Hematopoietic multipotent progenitor cell treated with erythropoietin and hydrocortisone succinate and interleukin-3 and kit ligand, for 17 days (in vitro differentiated cells): ENCODE data around the gene NPBWR2.
"Not testable (repeated sequence)": the region's sequence is repeated elsewhere in the genome, so short reads cannot be mapped to it uniquely, and the experiment has no call there.

Source experiments
- DNase-seq: peaks from one replicate; pipeline ENCODE4 v3.0.0-alpha.2; 2015; ENCODE audit warnings: low spot score

NPBWR2 gene

DNA sequence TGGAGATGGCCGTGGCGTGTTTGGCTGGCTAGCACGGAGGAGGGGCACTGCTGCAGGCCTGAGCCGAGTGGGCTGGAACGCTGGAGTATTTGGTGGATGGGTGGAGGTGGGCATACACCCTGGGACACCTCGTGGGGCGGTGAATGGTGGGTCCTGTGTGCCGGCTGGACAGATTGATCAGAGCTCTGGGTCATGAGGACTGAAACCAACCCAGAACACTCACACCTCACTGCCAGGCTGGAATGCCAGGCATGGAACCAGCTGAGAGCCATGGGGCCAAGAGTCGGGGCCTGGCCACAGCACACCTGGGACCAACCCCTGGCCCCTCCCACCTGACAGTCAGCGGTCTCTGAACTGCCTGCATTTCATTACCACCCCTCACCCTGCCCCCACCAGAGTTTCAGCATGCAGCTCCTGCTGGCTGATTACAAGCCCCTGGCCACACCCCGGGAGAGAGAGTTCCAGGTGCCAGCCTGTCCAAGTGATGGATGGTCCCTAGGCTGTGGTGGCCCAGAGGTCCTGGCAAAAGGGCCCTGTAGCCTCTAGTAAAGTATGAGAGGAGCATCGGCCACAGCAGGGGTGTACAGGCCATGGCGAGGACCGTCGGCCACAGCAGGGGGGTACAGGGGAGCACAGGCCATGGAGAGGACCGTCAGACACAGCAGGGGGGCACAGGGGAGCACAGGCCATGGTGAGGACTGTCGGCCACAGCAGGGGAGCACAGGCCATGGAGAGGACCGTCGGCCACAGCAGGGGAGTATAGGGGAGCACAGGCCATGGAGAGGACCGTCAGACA lies 3.3 kb downstream of the NPBWR2 start:
- no peak for DNase-seq

DNA sequence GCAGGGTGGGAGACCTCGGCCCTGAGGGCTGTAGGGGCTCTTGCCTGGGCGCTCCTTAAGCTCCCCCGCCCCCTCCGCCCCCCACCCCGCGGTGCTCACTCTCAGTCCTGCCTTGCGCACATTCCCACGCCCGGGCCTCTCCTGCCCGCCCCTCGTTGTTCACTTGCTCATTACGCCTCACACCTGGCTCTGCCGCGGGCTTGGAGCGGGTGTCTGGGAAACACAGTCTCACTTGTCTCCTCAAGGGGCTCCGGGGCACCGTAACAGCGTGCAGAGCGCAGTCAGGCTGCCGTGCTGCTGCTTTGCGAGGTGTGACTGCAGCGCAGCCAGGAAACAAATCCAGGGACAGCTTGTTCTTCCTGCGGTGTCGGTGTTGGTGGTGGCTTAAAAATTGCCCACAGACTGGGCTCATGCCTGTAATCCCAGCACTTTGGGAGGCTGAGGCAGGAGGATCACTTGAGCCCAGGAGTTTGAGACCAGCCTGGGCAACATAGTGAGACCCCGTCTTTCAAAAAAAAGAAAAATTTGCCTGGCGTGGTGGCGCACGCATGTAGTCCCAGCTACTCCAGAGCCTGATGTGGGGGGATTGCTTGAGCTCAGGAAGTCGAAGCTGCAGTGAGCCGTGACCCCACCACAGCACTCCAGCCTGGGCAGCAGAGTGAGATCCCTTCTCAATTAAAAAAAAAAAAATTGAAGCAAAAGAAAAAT lies 4.6 kb downstream of the NPBWR2 start:
- DNase-seq = no peak

DNA sequence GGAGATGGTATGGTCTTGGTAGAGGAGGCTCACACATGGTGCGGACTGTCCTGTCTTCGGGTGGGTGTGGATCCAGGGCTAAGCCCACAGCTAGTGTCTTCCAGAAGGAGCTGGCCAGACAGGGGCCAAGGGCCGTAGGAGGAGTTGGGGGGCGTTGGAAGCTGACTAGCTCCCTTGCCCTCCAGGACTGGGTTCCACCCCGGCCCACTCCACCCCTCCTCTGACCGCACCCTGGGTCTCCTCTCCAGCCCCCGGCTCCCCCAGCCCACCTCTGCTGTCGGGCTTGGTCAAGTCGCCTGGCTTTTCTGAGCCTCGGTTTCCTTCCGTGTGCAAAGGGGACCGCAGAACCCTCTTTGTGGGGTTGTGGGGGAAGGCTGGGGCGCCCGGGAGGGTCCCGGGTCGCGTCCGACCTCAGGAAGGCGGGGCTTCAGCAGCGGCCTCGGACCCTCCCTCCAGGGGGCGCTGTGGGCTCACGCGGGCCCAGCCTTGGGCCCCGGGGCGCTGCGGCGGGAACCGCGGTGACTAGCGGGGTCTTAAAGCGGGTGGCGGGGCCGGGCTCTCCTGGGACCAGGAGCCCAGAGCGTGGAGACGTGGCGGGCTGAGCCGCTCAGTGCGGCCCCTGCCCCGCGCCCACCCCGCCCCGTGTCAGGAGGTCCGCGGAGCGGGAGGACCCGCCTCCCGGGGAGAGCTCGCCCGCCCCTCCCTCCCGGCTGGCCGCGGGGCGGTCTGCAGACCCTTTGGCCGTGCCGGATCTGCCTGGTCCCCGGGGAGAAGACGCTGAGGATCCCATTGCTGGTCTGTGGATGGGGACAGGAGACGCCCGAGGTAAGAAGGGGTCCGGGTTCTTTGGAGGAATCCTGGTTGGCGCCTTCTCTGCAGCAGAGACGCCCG lies 5.4 kb downstream of the NPBWR2 start:
- DNase-seq = no peak

DNA sequence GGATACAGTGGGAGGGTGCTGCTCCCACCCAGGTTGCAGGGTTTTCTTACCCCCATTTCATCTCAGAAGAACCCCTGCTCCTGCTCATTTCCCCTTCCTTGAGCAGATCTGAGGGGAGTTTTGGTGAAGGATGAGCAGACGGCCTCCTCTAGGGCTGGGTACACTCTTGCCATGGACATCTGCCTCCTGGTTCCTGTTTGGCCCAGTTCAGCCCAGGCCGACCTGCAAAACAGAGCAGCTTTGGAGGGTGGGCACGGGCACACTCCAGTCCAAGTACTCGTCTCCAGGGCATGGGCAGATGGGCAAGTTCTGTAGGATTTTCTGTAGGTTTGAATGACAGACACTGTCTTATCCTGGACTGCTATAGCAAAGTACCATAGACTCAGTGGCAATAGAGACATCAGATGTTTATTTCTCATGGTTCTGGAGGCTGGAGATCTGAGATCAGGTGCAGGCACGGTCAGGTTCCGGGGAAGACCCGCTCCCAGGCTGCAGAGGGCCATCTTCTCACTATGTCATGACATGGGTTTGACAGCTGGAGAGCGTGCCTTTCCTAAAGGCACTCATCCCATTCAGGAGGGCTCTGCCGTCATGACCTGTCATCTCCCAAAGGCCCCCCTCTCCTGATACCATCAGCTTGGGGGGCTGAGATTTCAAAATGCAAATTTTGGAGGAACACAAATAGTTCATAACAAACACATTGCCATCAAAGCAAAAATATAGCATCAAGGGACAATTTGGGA lies 6.2 kb downstream of the NPBWR2 start:
- no peak for DNase-seq

DNA sequence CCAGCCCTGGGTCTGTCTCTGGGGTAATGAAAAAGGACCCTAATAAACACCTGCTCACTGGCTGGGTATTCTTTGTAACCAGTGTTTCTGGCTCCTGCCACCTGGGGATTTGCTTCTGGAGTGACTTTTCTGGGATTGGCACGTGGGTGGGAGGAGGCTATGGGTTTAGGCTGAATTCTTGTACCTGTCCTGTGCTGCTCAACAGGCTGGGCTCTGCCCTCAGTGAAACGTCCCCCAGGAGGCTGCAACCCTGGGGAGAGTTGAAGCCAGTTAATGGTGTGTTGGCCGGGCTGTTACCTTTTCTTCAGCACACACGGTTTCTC lies 6.8 kb downstream of the NPBWR2 start:
- no peak for DNase-seq

DNA sequence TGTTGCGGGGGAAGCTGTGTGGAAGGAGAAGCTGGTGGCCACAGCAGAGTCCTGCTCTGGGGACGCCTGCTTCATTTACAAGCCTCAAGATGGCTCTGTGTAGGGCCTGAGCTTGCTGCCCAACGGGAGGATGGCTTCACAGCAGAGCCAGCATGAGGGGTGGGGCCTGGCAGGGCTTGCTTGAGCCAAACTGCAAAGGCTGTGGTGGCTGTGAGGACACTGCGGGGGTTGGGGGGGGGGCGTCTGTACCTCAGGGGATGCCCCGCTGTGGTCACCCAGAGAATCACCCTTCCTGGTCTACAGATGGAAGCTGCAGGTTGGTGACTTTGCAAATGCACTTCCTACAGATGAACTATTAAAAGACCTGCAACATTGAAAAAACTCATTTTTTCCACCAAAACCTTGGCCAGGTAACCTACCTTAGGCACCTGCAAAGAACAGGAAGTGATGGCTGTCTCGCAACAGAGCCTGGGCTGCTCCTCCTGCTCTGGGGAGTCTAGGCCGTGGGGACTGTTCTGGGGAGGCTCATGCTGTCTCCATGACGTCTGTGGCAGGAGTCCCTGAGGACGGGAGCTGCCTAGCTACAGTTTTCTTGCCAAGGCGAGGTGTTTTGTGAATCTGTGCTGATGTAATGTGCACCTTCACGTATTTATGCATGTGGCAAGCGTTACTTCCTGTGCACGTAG lies 7.3 kb downstream of the NPBWR2 start:
- DNase-seq = no peak

DNA sequence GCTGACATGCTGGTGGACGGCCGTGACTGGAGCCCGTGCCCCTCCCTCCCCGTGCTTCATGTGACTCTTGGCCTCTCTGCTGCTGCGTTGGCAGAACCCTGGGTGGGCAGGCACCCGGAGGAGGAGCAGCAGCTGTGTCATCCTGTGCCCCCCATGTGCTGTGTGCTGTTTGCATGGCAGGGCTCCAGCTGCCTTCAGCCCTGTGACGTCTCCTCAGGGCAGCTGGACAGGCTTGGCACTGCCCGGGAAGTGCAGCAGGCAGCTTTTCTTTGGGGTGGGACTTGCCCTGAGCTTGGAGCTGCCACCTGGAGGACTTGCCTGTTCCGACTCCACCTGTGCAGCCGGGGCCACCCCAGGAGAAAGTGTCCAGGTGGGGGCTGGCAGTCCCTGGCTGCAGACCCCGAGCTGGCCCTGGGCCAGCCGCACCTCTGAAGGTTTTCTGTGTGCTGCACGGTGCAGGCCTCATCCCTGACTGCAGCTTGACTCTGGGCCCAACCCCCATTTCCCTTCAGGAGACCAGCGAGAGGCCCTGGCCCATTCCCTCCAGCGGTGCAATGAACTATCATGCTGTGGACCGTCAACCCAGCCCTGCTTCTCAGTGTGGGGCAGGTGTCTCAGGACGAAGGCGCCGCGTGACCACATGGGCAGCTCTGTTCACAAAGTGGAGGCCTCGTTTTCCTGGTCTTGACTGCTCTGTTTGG lies 8.1 kb downstream of the NPBWR2 start:
- no peak for DNase-seq

DNA sequence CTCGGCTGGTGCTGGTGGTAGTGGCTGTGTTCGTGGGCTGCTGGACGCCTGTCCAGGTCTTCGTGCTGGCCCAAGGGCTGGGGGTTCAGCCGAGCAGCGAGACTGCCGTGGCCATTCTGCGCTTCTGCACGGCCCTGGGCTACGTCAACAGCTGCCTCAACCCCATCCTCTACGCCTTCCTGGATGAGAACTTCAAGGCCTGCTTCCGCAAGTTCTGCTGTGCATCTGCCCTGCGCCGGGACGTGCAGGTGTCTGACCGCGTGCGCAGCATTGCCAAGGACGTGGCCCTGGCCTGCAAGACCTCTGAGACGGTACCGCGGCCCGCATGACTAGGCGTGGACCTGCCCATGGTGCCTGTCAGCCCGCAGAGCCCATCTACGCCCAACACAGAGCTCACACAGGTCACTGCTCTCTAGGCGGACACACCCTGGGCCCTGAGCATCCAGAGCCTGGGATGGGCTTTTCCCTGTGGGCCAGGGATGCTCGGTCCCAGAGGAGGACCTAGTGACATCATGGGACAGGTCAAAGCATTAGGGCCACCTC lies 8.8 kb downstream of the NPBWR2 start:
- DNase-seq = no peak

DNA sequence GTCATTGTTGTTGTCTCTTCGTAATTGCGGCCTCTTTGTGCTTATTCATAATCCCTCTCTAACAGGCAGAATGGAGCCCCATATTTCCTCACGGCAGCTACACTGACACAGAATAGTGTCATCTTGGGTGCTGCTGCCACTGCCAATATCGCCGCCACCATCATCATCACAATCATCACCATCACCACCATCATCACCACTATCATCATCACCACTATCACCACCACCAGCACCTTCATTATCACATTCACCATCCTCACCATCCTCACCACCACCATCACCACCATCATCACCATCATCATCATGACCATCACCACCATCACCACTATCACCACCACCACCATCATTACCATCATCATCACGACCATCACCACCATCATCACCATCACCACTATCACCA lies 10.8 kb downstream of the NPBWR2 start:
- DNase-seq = no peak

DNA sequence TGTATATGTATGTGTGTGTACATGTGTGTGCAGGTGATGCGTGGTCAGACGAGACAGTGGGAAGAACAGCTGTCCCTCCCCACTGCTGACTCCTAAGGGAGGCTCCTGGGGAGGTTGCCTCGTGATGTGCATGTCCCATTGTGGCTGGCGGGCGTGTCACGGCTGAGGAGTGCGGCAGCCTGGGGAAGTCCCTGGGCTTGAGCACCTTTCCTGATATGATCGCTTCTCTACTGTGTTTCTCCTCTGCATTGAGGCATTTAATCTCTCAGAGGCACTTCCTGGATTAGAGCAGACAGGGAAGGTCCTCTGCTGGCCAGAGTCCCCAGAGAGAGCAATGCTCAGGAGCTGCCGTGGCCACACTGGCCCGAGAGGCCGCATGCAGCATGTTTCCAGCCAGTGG lies 11.4 kb downstream of the NPBWR2 start:
- no peak for DNase-seq

DNA sequence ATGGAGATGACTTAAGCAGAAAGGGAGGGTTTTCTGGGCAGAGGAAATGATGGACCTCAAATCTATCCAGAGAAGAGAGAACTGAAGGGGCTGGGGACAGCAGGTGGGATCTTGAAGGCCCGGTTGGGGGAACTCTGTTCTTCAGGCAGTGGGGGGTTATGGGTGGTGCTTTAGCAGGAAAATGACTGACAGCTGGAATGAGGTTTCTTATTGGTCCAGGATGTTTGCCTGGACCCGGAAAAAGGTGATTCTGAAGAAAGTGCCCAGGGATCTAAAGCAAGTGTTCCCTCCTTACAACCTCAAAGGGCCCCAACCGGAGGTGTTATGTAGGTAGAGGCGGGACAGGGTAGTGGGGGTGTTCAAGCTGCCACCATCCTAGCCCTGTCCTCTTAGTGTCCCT lies 11.9 kb downstream of the NPBWR2 start:
- DNase-seq = no peak

DNA sequence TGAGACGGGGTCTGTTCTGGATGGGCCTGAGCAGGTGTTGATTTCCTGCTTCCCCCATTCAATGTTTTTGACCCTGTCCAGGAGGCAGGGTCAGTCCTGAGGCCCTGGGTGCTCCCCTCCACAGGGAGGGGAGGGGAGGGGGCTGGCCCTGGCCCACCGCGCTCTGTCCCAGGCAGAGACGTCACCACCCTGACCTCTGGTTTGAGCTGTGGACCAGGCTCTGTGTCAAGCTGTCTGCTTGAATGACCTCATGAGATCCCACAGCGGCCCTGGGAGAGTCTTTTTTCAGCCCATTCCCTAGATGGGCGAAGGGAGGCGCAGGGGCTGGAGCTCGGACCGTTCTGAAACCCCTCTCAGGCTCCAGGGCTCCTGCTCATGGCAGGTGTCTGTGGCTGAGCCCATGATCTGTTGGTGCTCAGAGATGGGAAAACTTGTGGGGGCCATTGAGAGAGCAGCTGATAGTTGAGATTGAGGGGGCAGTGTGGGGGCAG lies 14.3 kb downstream of the NPBWR2 start:
- DNase-seq = no peak

DNA sequence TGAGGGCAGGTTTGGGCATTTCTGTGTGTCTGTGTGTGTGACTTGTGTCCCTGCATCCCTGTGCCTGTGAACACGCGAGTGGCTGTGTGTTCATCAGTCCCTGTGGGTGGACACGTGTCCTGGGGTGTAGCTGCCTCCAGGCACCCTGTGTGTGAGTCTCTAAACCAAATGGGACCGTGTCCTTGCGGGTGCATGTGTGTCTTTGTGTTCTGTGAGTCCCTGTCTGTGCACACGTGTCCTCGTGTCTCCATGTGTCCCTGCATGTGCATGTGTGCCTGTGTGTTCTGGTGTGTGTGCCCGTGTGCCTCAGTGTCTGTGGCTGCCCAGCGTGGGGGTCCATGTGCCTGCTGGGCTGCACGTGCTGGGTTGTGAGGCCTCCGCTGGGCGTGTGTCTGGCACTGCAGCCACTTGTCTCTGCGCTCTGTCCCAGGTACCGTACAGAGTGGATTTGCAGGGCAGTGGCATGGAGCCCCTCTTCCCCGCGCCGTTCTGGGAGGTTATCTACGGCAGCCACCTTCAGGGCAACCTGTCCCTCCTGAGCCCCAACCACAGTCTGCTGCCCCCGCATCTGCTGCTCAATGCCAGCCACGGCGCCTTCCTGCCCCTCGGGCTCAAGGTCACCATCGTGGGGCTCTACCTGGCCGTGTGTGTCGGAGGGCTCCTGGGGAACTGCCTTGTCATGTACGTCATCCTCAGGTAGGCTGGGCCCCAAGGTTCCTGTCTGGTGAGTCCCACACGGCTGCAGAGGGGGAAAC lies 14.9 kb downstream of the NPBWR2 start:
- DNase-seq = no peak

DNA sequence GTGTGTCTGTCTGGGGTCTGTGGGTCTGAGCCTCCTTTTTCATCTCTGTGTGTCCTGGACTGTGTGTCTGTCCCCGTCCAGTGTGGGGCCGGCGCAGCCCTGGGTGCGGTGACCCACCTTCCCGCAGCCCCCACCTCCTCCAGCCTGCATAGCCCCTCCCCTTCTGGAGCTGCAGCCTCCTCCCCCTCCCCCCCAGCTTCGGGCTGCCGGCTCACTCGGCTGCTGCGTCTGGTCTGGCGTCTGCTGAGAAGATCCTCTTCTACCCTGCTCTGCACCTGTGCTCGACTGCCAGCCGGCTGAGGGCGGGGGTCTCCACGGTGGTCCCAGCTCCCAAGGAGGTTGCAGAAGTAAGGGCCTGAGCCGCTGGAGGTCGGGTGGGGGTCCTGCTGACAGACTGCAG lies 15.6 kb downstream of the NPBWR2 start:
- DNase-seq = no peak

DNA sequence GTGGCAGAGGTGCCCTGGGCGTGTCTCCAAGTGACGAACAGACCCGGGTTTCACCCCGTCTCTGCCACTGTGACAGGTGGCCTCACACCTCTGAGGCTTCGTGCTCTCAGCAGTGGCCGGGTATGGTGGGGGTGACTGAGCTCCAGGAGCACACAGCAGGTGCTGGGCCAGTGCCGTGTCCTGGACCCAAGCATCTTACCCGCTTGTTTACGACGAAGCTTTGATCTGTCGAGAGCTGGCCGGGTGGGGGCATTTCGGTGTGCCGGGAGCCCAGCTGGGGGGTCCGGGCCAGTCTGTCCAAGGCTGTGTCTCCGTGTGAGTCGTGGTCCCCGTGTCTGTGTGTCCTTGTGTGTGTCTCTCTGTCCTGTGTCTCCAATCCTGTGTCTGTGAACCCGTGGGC lies 16.0 kb downstream of the NPBWR2 start:
- no peak for DNase-seq

DNA sequence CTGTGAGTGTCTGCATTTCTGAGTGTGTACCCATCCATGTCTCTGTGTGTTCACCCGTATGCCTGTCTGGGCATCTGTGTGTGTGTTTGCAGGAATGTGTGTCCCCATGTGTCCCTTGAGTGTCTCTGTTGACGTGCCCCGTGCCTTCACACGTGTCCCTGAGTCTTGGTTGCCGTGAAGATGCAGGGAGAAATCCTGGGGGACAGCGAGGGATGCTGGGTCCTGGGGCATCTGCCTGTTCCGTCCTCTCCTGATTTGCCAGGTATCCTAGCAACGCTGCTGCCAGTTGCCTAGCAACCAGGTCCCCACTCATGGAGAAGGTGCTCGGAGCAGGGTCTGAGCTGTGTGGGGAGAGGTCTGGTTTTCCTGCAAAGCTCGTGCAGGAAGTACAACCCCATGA lies 17.2 kb downstream of the NPBWR2 start:
- DNase-seq = no peak

DNA sequence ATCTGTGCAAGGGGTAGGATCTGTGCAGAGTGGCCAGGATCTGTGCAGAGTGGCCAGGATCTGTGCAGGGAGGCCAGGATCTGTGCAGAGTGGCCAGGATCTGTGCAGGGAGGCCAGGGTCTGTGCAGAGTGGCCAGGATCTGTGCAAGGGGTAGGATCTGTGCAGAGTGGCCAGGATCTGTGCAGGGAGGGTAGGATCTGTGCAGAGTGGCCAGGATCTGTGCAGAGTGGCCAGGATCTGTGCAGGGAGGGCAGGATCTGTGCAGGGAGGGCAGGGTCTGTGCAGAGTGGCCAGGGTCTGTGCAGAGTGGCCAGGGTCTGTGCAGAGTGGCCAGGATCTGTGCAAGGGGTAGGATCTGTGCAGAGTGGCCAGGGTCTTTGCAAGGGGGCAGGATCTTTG lies 18.8 kb downstream of the NPBWR2 start:
- not testable (repeated sequence) for DNase-seq

DNA sequence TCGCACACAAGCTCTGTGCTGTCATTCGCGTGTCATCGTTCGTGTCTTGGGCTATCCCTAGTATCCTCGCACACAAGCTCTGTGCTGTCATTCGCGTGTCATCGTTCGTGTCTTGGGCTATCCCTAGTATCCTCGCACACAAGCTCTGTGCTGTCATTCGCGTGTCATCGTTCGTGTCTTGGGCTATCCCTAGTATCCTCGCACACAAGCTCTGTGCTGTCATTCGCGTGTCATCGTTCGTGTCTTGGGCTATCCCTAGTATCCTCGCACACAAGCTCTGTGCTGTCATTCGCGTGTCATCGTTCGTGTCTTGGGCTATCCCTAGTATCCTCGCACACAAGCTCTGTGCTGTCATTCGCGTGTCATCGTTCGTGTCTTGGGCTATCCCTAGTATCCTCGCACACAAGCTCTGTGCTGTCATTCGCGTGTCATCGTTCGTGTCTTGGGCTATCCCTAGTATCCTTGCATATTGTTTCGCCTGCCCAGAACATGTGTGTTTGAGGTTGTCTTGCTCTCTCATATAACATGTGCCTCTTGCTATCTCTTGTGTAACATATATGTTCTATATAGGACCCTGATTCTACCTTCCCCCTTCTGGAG lies 20.0 kb downstream of the NPBWR2 start:
- not testable (repeated sequence) for DNase-seq

DNA sequence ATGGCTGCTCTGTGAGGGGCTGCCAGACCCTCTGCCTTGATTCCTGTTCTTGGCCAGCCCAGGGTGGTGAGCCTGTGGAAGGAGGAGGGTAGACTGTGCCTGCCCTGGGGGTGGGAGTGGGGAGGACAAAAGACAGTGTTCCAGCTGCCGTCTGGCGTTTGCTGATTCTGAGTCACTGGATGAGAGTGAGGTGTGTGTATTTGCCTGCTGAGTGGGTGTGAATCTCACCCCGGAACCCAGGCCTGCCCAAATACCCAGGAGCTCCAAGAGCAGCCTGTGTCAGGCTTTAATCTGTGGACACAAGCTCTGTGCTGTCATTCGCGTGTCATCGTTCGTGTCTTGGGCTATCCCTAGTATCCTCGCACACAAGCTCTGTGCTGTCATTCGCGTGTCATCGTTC lies 20.6 kb downstream of the NPBWR2 start:
- DNase-seq = no peak
